Transverse colon (tissue), 3 donors: Measurements from ENCODE around the gene SLC6A16.

Experiments used
- CTCF ChIP-seq, 5 experiments: fragments of 200-600 bp in 3 of 5; fragments of 450-650 bp in 2 of 5; sonication (generic) in 3 of 5; IDR thresholded peaks; 1 replicate in 2 of 5; 2 replicates in 3 of 5; pipeline ENCODE4 v1.5.1; 2016 to 2017; ENCODE audit warnings: antibody characterized with exemption in 5 of 5, inconsistent platforms in 3 of 5, mild to moderate bottlenecking in 2 of 5, moderate library complexity in 1 of 5
- EP300 ChIP-seq: sonication (generic); formaldehyde crosslinking; IDR thresholded peaks from one replicate; pipeline ENCODE4 v1.6.1; 2017; ENCODE audit warnings: antibody characterized with exemption, low read depth
- POLR2A ChIP-seq: fragments of 450-650 bp; IDR thresholded peaks from one replicate; pipeline ENCODE4 v1.6.1; 2016; ENCODE audit warnings: antibody characterized with exemption, mild to moderate bottlenecking, moderate library complexity

GRCh38 chr19:49287141-49287770 is 37.7 kb downstream of the SLC6A16 start:
- TF ChIP-seq CTCF (IDR thresholded peaks at IDR 0.05) (no peak), EP300 (no peak), POLR2A (no peak)
